Tibial nerve (tissue), 3 donors: Measurements from ENCODE around the gene TUBGCP6.

Source experiments
- CTCF ChIP-seq, 5 experiments: fragments of 200-600 bp in 3 of 5; fragments of 450-650 bp in 2 of 5; sonication (generic) in 3 of 5; IDR thresholded peaks; one replicate each; pipeline ENCODE4 v1.5.1; 2016 to 2019; ENCODE audit warnings: antibody characterized with exemption in 5 of 5, mild to moderate bottlenecking in 3 of 5, moderate library complexity in 2 of 5
- POLR2A ChIP-seq, 2 donors: fragments of 450-650 bp; IDR thresholded peaks; one replicate each; pipeline ENCODE4 v1.6.1; 2017; ENCODE audit warnings: antibody characterized with exemption in 2 of 2, mild to moderate bottlenecking in 2 of 2, moderate library complexity in 2 of 2

DNA sequence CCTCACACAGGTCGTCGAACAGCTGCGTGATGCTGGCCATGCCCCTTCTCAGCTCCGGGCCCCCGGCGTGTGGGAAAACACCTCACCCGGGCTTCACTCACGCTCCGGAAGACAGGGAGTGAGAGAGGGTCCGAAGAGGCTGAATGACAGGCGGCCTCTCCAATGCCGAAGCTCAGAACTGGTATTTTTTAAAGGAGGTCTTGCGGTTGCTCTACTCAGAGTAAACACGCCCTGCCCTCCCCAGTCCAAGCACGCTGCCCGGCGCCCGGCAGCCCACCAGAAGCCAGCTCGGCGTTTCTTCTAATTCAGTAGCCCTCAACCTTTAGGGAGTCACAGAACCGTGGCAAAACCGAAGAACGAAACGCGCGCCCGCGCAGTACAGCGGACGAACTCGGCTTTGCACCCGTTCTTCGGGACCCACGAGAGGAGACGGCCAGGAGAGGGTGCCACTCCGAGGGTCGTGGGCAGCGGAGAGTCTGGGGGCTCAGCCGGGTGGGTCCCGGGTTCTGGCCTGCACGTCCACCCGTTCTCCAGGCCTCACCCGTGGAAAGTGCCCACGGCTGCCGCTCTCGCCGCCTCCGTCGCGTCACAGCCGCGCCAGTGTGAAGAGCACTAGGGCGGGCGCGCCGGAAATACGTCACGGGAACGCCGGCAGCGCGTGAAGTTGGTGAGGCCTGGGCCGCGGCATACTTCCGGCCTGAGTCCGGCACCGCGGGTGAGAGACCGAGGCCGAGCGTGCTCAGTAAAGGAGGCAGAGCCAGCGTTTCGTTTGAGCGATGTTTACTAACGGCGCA, at the start of gene TUBGCP6:
- TF ChIP-seq CTCF (IDR thresholded peaks at IDR 0.05) (peak in 3 of 5 experiments; percentile 10 to 70 (median 57)), POLR2A (IDR thresholded peaks at IDR 0.05) (peak; percentile 63 to 71)
